KMS-11 (cell line): ENCODE data around the gene CLIC6.
A peak's percentile ranks its signal among the peaks of the same experiment; 100 is the strongest.

ENCODE experiments used
- H2AFZ ChIP-seq: fragments of 200-600 bp; sonication (generic); 2 replicates; pipeline ENCODE4 v1.6.1; 2016; ENCODE audit warnings: antibody characterized with exemption, mixed run types, low read depth
- H3K27ac ChIP-seq: fragments of 200-600 bp; sonication (generic); 2 replicates; pipeline ENCODE4 v1.6.1; 2016; ENCODE audit warnings: mild to moderate bottlenecking, mixed run types
- H3K27me3 ChIP-seq: fragments of 200-600 bp; sonication (generic); 2 replicates; pipeline ENCODE4 v1.6.1; 2017; ENCODE audit warnings: mild to moderate bottlenecking, low read depth, mixed run types, moderate library complexity; ENCODE audit not compliant: insufficient read depth
- H3K36me3 ChIP-seq: fragments of 200-600 bp; sonication (generic); 2 replicates; pipeline ENCODE4 v1.6.1; 2017; ENCODE audit warnings: mild to moderate bottlenecking, mixed run types; ENCODE audit not compliant: insufficient read depth
- H3K4me1 ChIP-seq: fragments of 200-600 bp; sonication (generic); 2 replicates; pipeline ENCODE4 v1.6.1; 2016; ENCODE audit warnings: mild to moderate bottlenecking, low read depth, mixed run types; ENCODE audit not compliant: poor library complexity, severe bottlenecking
- H3K4me2 ChIP-seq: fragments of 200-600 bp; sonication (generic); 2 replicates; pipeline ENCODE4 v1.7.0; 2016; ENCODE audit warnings: mild to moderate bottlenecking, mixed run types
- H3K4me3 ChIP-seq: fragments of 200-600 bp; sonication (generic); IDR thresholded peaks from 2 replicates; pipeline ENCODE4 v1.6.1; 2017; ENCODE audit warnings: low read depth, low read length, mixed read lengths; ENCODE audit not compliant: insufficient read depth
- H3K79me2 ChIP-seq: fragments of 200-600 bp; sonication (generic); 2 replicates; pipeline ENCODE4 v1.6.1; 2016; ENCODE audit warnings: low read depth, mixed run types; ENCODE audit not compliant: insufficient read depth
- H3K9ac ChIP-seq: fragments of 200-600 bp; sonication (generic); 2 replicates; pipeline ENCODE4 v1.6.1; 2016; ENCODE audit warnings: mild to moderate bottlenecking, mixed run types
- H4K20me1 ChIP-seq: fragments of 200-600 bp; sonication (generic); 2 replicates; pipeline ENCODE4 v1.6.1; 2016; ENCODE audit warnings: mild to moderate bottlenecking, mixed run types; ENCODE audit not compliant: insufficient read depth
- CTCF ChIP-seq: fragments of 200-600 bp; sonication (generic); conservative IDR thresholded peaks from 2 replicates; pipeline ENCODE4 v1.6.1; 2017; ENCODE audit warnings: low read depth, mild to moderate bottlenecking, antibody characterized with exemption, low read length, moderate library complexity, mixed read lengths

CLIC6 gene

GRCh38 chr21:34744801-34745200, 76.0 kb downstream of the CLIC6 start:
- Histone ChIP-seq H3K36me3 (no peaks in the 10 kb centered on the region), H4K20me1 (no peaks in the 10 kb centered on the region), H3K27me3 (no peaks in the 10 kb centered on the region), H3K4me3 (no peak overlapping the region), H3K9ac (no peak overlapping the region), H2AFZ (no peak overlapping the region), H3K4me2 (no peak overlapping the region), H3K79me2 (no peaks in the 10 kb centered on the region), H3K27ac (no peak overlapping the region), H3K4me1 (peaks cover 9% of the 10 kb centered on the region)
- TF ChIP-seq CTCF, result no peak

GRCh38 chr21:34745557-34746255, 76.9 kb downstream of the CLIC6 start:
- Histone ChIP-seq H3K4me2 (no peak overlapping the region), H4K20me1 (no peaks in the 10 kb centered on the region), H3K4me3 (no peak overlapping the region), H2AFZ (peak overlapping the region; percentile 27; the same call in 1 of the 2 replicates), H3K4me1 (peaks cover 9% of the 10 kb centered on the region), H3K9ac (no peak overlapping the region), H3K36me3 (no peaks in the 10 kb centered on the region), H3K27ac (no peak overlapping the region), H3K79me2 (no peaks in the 10 kb centered on the region), H3K27me3 (no peaks in the 10 kb centered on the region)
- peak; percentile 97 for TF ChIP-seq CTCF

- no peaks in the 10 kb centered on the region for H3K27me3 ChIP-seq
- no peaks in the 10 kb centered on the region for H3K79me2 ChIP-seq
- TF ChIP-seq CTCF, result no peak
- H3K27ac ChIP-seq, result no peak overlapping the region
- H3K4me2 ChIP-seq, result no peak overlapping the region
- H4K20me1 ChIP-seq, result no peaks in the 10 kb centered on the region
- H3K9ac ChIP-seq, result no peak overlapping the region
- H3K4me1 ChIP-seq, result peaks cover 9% of the 10 kb centered on the region
- H3K36me3 ChIP-seq, result no peaks in the 10 kb centered on the region
- no peak overlapping the region for H3K4me3 ChIP-seq
- H2AFZ ChIP-seq, result no peak overlapping the region
Observed at GRCh38 chr21:34748862-34749261, 80.1 kb downstream of the CLIC6 start.

GRCh38 chr21:34754690-34755647, 86.2 kb downstream of the CLIC6 start:
- H3K27me3 ChIP-seq, result no peaks in the 10 kb centered on the region

More at GRCh38 chr21:34754690-34755647, 86.2 kb downstream of the CLIC6 start:
- Histone ChIP-seq H3K79me2 (no peaks in the 10 kb centered on the region), H3K4me3 (no peak overlapping the region), H2AFZ (no peak overlapping the region), H3K4me2 (no peak overlapping the region), H3K9ac (no peak overlapping the region), H3K36me3 (no peaks in the 10 kb centered on the region), H4K20me1 (no peaks in the 10 kb centered on the region), H3K27ac (no peak overlapping the region), H3K4me1 (no peaks in the 10 kb centered on the region)
- no peak for TF ChIP-seq CTCF
